ENCODE results near the gene TMEM138. TPM values are rescaled to one million over a fixed set of nuclear protein-coding genes. Genes with fewer than 3 reads are reported as not detected.

Gene TMEM138
- total RNA-seq, 1 experiment from 2014 or later, result 43.6 TPM

GRCh38 chr11:61336171-61336935 lies 25.8 kb upstream of the TMEM138 start:
- Histone ChIP-seq H3K18ac (ENCODE audit: insufficient read length, low read depth, low read length) (peak overlapping the region; percentile 76), H3K4me2 (ENCODE audit: insufficient read depth, insufficient read length, low read length) (no peak overlapping the region)

More at GRCh38 chr11:61336171-61336935, 25.8 kb upstream of the TMEM138 start:
- no peak overlapping the region for H3T11ph ChIP-seq (ENCODE audit: low read length)
- peak overlapping the region; percentile 49 for H4K91ac ChIP-seq (ENCODE audit: insufficient read length, low read depth, low read length)
- no peak overlapping the region for H2BK12ac ChIP-seq (ENCODE audit: insufficient read length, low read depth, low read length)
- H2AFZ ChIP-seq (ENCODE audit: low read length), result no peak overlapping the region
- H3K4me1 ChIP-seq (ENCODE audit: insufficient read depth, low read length), result peaks cover 5% of the 10 kb centered on the region
- H3K23me2 ChIP-seq (ENCODE audit: insufficient read length, low read depth, low read length, poor library complexity, severe bottlenecking), result peaks cover 13% of the 10 kb centered on the region
- DNase-seq, result peak; percentile 92
- no peak overlapping the region for H3K23ac ChIP-seq (ENCODE audit: insufficient read length, low read depth, low read length)
- H3K36me3 Mint-ChIP-seq (ENCODE audit: insufficient read depth in 1 of 3, low read depth in 3 of 3), result peaks cover 6 to 33% (median 26%) of the 10 kb centered on the region in 3 experiments; a peak in 6 of 7 replicates
- no peak overlapping the region for H4K8ac ChIP-seq (replicated peaks; ENCODE audit: insufficient read length, low read depth, low read length)
- peaks cover 33 to 38% of the 10 kb centered on the region in 2 experiments for H3K4me1 Mint-ChIP-seq
- no peaks in the 10 kb centered on the region for H4K20me1 ChIP-seq (ENCODE audit: control insufficient read depth, insufficient read depth, insufficient read length)
- H2AK5ac ChIP-seq (ENCODE audit: insufficient read length, low read length), result no peak overlapping the region
- peak overlapping the region; percentile 80 to 94 (median 92) for H3K27ac Mint-ChIP-seq
- no peak overlapping the region for H3K4ac ChIP-seq (ENCODE audit: low read depth, low read length)
- H3K79me1 ChIP-seq (ENCODE audit: insufficient read depth, low read depth, low read length, poor library complexity, severe bottlenecking), result no peaks in the 10 kb centered on the region
- no peak overlapping the region for H3K14ac ChIP-seq (ENCODE audit: insufficient read depth, low read length)
- no peak overlapping the region for H2BK15ac ChIP-seq (ENCODE audit: low read depth, low read length)
- TF ChIP-seq, protein P1, sequence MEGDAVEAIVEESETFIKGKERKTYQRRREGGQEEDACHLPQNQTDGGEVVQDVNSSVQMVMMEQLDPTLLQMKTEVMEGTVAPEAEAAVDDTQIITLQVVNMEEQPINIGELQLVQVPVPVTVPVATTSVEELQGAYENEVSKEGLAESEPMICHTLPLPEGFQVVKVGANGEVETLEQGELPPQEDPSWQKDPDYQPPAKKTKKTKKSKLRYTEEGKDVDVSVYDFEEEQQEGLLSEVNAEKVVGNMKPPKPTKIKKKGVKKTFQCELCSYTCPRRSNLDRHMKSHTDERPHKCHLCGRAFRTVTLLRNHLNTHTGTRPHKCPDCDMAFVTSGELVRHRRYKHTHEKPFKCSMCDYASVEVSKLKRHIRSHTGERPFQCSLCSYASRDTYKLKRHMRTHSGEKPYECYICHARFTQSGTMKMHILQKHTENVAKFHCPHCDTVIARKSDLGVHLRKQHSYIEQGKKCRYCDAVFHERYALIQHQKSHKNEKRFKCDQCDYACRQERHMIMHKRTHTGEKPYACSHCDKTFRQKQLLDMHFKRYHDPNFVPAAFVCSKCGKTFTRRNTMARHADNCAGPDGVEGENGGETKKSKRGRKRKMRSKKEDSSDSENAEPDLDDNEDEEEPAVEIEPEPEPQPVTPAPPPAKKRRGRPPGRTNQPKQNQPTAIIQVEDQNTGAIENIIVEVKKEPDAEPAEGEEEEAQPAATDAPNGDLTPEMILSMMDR (conservative IDR thresholded peaks at IDR 0.05), result peak; percentile 98
- H2BK5ac ChIP-seq (ENCODE audit: insufficient read length, low read length), result no peak overlapping the region
- H3K56ac ChIP-seq (ENCODE audit: insufficient read length, low read depth, low read length), result no peak overlapping the region
- no CpG with 5 or more reads among the region's 8 CpGs for WGBS (ENCODE audit: extremely low coverage, insufficient read length, low lambda C conversion rate)
- no peak overlapping the region for H2BK20ac ChIP-seq (ENCODE audit: low read depth, low read length, poor library complexity, severe bottlenecking)
- H2BK120ac ChIP-seq (ENCODE audit: low read depth, low read length, poor library complexity, severe bottlenecking), result no peak overlapping the region
- H3K27me3 ChIP-seq (ENCODE audit: insufficient read depth, low read length), result no peaks in the 10 kb centered on the region
- no peaks in the 10 kb centered on the region for H3K27me3 Mint-ChIP-seq (ENCODE audit: low read depth)
- no peaks in the 10 kb centered on the region; a peak in 1 of 5 replicates for H3K9me3 Mint-ChIP-seq
- H3K27ac ChIP-seq (ENCODE audit: insufficient read length, low read depth, low read length), result no peak overlapping the region
- peaks cover 13% of the 10 kb centered on the region for H3K79me2 ChIP-seq (ENCODE audit: insufficient read depth, low read length)
- H4K5ac ChIP-seq (ENCODE audit: insufficient read length, low read depth, low read length), result peak overlapping the region; percentile 28
- H3K9ac ChIP-seq (ENCODE audit: extremely low read depth, insufficient read length, low read length), result no peak overlapping the region
- H3K9me3 ChIP-seq (ENCODE audit: control insufficient read depth, low read depth, low read length), result no peaks in the 10 kb centered on the region
- H3K4me3 Mint-ChIP-seq, result peak overlapping the region in 1 of 2 experiments; percentile 38; a peak in 1 of 5 replicates
